ENCODE measurements around the gene ARRDC1.
A peak's percentile ranks its signal among the peaks of the same experiment; 100 is the strongest.
"Not testable (repeated sequence)": the region's sequence is repeated elsewhere in the genome, so short reads cannot be mapped to it uniquely, and the experiment has no call there.

Gene ARRDC1

GRCh38 chr9:137605121-137606004 is at the start of gene ARRDC1:
TSS of gene ARRDC1 (plus strand) at chr9:137605686. CDS start at chr9:137605718, 32 bp downstream.
- peak; percentile 99 for DNase-seq (ENCODE audit: low spot score)

GRCh38 chr9:137556069-137556838 is 49.2 kb upstream of the ARRDC1 start:
- DNase-seq (ENCODE audit: low spot score): no peak

- no peak for DNase-seq (ENCODE audit: low spot score)
Measured at GRCh38 chr9:137558127-137558526, 47.4 kb upstream of the ARRDC1 start.

- DNase-seq (ENCODE audit: low spot score): no peak
Measured at GRCh38 chr9:137564134-137564533, 41.4 kb upstream of the ARRDC1 start.

GRCh38 chr9:137564817-137565411 is 40.6 kb upstream of the ARRDC1 start:
- DNase-seq (ENCODE audit: low spot score): no peak

GRCh38 chr9:137568445-137568844 is 37.0 kb upstream of the ARRDC1 start:
- DNase-seq (ENCODE audit: low spot score): not testable (repeated sequence)

GRCh38 chr9:137569609-137570203 is 35.8 kb upstream of the ARRDC1 start:
- DNase-seq (ENCODE audit: low spot score): no peak

GRCh38 chr9:137570566-137570965 is 34.9 kb upstream of the ARRDC1 start:
- no peak for DNase-seq (ENCODE audit: low spot score)

GRCh38 chr9:137574192-137574591 is 31.3 kb upstream of the ARRDC1 start:
- DNase-seq (ENCODE audit: low spot score): no peak

- no peak for DNase-seq (ENCODE audit: low spot score)
Measured at GRCh38 chr9:137575364-137575715, 30.1 kb upstream of the ARRDC1 start.

- no peak for DNase-seq (ENCODE audit: low spot score)
Measured at GRCh38 chr9:137575716-137576411, 29.6 kb upstream of the ARRDC1 start.

- DNase-seq (ENCODE audit: low spot score): peak; percentile 99
Measured at GRCh38 chr9:137578518-137579258, 26.8 kb upstream of the ARRDC1 start, which contains the start of gene DPH7. TSS of gene DPH7 (minus strand) at chr9:137578925. CDS start at chr9:137578777, 148 bp downstream.

GRCh38 chr9:137579259-137579604 is 26.3 kb upstream of the ARRDC1 start:
- no peak for DNase-seq (ENCODE audit: low spot score)

- DNase-seq (ENCODE audit: low spot score): no peak
Measured at GRCh38 chr9:137580209-137580953, 25.1 kb upstream of the ARRDC1 start.

GRCh38 chr9:137580954-137581322 is 24.5 kb upstream of the ARRDC1 start:
- no peak for DNase-seq (ENCODE audit: low spot score)

GRCh38 chr9:137581361-137582285 is 23.9 kb upstream of the ARRDC1 start:
- DNase-seq (ENCODE audit: low spot score): no peak

GRCh38 chr9:137582286-137582860 is 23.1 kb upstream of the ARRDC1 start:
- no peak for DNase-seq (ENCODE audit: low spot score)

- DNase-seq (ENCODE audit: low spot score): no peak
Measured at GRCh38 chr9:137583347-137583746, 22.1 kb upstream of the ARRDC1 start.

- no peak for DNase-seq (ENCODE audit: low spot score)
Measured at GRCh38 chr9:137583957-137584356, 21.5 kb upstream of the ARRDC1 start.
